Measurements from ENCODE around the gene SIN3B. TPM values are rescaled to one million over a fixed set of nuclear protein-coding genes. Genes with fewer than 3 reads are reported as not detected.

Gene SIN3B
- total RNA-seq, 2 donors from 2014 or later: 15.4 to 17.9 TPM

Other genes starting within 250 kb of the SIN3B start
- gene MED26, start 201.2 kb upstream of the SIN3B start, total RNA-seq: 1 to 10 TPM; 5.2 to 5.9 TPM
- 10 to 100 TPM; 50.9 to 56.7 TPM for gene SMIM7, start 169.3 kb upstream of the SIN3B start, total RNA-seq
- gene TMEM38A, start 168.3 kb upstream of the SIN3B start, total RNA-seq: 10 to 100 TPM; 12.1 to 14.5 TPM
- under 1 TPM in 1 of 2 donors, not detected in 1; 0.07 TPM for gene NWD1, start 109.6 kb upstream of the SIN3B start, total RNA-seq
- 1 to 10 TPM; 5.9 to 6.4 TPM for gene F2RL3, start 59.6 kb downstream of the SIN3B start, total RNA-seq
- 10 to 100 TPM in 1 of 2 donors, 1 to 10 TPM in 1; 5.5 to 21.4 TPM for gene CPAMD8, start 197.4 kb downstream of the SIN3B start, total RNA-seq
- gene HAUS8, start 246.1 kb downstream of the SIN3B start, total RNA-seq: 1 to 10 TPM; 2.5 to 5.0 TPM
- 10 to 100 TPM; 25.4 to 40.8 TPM for gene MYO9B, start 246.4 kb downstream of the SIN3B start, total RNA-seq